Measurements from ENCODE around the gene P2RX7. TPM values are rescaled to one million over a fixed set of nuclear protein-coding genes. Genes with fewer than 3 reads are reported as not detected.
A peak's percentile ranks its signal among the peaks of the same experiment; 100 is the strongest.

The P2RX7 gene
- total RNA-seq (ENCODE audit: unreplicated experiment): not detected
- long read RNA-seq: 0 reads

DNA sequence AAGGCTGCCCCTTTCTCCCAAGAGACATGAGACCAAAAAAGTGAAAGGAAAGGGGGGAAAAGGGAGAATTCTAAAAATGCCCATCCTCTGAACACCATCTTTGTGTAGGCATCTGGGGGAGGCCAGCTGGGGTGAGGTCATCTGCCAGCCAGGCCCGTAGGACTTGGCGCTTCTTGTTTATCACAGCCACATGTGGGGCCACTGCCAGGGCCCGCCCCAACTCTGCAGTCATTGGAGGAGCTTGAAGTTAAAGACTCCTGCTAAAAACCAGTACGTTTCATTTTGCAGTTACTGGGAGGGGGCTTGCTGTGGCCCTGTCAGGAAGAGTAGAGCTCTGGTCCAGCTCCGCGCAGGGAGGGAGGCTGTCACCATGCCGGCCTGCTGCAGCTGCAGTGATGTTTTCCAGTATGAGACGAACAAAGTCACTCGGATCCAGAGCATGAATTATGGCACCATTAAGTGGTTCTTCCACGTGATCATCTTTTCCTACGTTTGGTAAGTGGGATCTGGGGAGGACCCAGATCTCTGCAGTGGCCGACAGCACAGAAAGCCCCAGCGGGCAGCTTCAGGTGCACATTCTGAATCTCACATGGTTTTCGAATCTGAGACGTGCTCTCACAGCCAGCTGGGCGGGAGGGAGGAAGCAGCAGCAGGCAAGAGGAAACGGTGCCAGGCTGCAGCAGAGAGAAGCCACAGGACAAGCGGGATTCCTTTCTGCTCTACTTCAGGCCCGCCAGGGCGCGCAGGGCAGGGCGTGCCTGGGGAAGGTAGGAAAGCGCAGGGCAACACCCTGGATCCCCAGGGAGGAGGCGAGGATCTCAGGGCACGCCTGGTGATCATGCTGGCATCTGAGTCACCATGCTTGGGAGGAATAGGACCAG, at the start of gene P2RX7:
P2RX7 (plus strand) TSS at position 276 of the 881 bp plus-strand sequence; CDS start at position 371, 95 bp downstream.
- Mint-ChIP-seq H3K27ac (ENCODE audit: unreplicated experiment) (no peak within 1 kb of the TSS), H3K36me3 (ENCODE audit: unreplicated experiment) (peaks cover 8% of the 10 kb centered on the region), H3K4me1 (ENCODE audit: low read depth, unreplicated experiment) (peaks cover 8% of the 10 kb centered on the region), H3K9me3 (ENCODE audit: unreplicated experiment) (peaks cover 4% of the 10 kb centered on the region), H3K27me3 (ENCODE audit: unreplicated experiment) (peaks cover 5% of the 10 kb centered on the region), H3K4me3 (ENCODE audit: unreplicated experiment) (peak within 1 kb of the TSS; percentile 43)
- TF ChIP-seq, protein P1, sequence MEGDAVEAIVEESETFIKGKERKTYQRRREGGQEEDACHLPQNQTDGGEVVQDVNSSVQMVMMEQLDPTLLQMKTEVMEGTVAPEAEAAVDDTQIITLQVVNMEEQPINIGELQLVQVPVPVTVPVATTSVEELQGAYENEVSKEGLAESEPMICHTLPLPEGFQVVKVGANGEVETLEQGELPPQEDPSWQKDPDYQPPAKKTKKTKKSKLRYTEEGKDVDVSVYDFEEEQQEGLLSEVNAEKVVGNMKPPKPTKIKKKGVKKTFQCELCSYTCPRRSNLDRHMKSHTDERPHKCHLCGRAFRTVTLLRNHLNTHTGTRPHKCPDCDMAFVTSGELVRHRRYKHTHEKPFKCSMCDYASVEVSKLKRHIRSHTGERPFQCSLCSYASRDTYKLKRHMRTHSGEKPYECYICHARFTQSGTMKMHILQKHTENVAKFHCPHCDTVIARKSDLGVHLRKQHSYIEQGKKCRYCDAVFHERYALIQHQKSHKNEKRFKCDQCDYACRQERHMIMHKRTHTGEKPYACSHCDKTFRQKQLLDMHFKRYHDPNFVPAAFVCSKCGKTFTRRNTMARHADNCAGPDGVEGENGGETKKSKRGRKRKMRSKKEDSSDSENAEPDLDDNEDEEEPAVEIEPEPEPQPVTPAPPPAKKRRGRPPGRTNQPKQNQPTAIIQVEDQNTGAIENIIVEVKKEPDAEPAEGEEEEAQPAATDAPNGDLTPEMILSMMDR (IDR thresholded peaks at IDR 0.05; ENCODE audit: partially characterized antibody, unreplicated experiment): no peak
- peak; percentile 42 for DNase-seq

DNA sequence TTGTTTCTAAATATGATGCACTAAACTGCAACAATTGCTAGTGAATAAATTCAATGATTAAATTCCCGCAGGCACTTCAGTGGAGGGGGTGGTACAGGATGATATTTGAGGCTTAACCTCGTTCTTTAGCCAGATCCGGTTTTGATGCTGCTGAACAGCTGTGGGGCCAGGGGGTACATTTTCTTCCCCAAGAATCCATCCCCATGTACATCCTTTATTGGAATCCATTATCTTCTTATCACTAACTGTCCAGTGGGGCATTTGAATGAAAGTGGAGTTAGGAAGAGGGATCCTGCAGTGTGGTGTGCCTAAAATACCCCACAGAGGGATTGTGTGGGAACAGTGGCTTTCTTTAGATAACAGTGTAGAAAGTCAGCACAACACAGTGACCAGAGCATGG, 48.4 kb upstream of the P2RX7 start:
- Mint-ChIP-seq H3K36me3 (ENCODE audit: unreplicated experiment) (no peaks in the 10 kb centered on the region), H3K4me3 (ENCODE audit: unreplicated experiment) (no peak overlapping the region), H3K27ac (ENCODE audit: unreplicated experiment) (no peak overlapping the region), H3K27me3 (ENCODE audit: unreplicated experiment) (no peaks in the 10 kb centered on the region), H3K9me3 (ENCODE audit: unreplicated experiment) (peaks cover 3% of the 10 kb centered on the region), H3K4me1 (ENCODE audit: low read depth, unreplicated experiment) (no peaks in the 10 kb centered on the region)
- TF ChIP-seq, protein P1 (IDR thresholded peaks at IDR 0.05; ENCODE audit: partially characterized antibody, unreplicated experiment): no peak
- DNase-seq: no peak

DNA sequence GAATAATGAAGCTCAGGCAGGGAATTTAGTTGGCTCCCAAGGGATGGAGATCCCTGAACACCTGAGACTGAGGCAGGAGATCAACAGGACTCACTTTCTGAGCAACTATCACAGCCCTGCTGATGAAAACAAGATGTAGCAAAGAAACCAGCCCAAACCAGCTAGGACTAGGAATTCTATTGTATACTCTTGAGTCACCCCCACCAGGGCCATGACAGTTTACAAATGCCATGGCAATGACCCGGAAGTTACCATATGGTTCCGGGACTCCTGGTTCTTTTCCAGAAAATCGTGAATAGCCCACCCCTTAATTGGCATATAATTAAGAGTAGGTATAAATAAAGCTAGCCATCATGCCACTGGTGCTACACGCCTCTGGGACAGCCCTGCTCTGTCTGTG, 47.6 kb upstream of the P2RX7 start:
- peaks cover 3% of the 10 kb centered on the region for H3K9me3 Mint-ChIP-seq (ENCODE audit: unreplicated experiment)
- H3K4me3 Mint-ChIP-seq (ENCODE audit: unreplicated experiment): no peak overlapping the region
- H3K27ac Mint-ChIP-seq (ENCODE audit: unreplicated experiment): no peak overlapping the region
- no peaks in the 10 kb centered on the region for H3K4me1 Mint-ChIP-seq (ENCODE audit: low read depth, unreplicated experiment)
- no peaks in the 10 kb centered on the region for H3K27me3 Mint-ChIP-seq (ENCODE audit: unreplicated experiment)
- TF ChIP-seq, protein P1 (IDR thresholded peaks at IDR 0.05; ENCODE audit: partially characterized antibody, unreplicated experiment): no peak
- DNase-seq: no peak
- no peaks in the 10 kb centered on the region for H3K36me3 Mint-ChIP-seq (ENCODE audit: unreplicated experiment)

DNA sequence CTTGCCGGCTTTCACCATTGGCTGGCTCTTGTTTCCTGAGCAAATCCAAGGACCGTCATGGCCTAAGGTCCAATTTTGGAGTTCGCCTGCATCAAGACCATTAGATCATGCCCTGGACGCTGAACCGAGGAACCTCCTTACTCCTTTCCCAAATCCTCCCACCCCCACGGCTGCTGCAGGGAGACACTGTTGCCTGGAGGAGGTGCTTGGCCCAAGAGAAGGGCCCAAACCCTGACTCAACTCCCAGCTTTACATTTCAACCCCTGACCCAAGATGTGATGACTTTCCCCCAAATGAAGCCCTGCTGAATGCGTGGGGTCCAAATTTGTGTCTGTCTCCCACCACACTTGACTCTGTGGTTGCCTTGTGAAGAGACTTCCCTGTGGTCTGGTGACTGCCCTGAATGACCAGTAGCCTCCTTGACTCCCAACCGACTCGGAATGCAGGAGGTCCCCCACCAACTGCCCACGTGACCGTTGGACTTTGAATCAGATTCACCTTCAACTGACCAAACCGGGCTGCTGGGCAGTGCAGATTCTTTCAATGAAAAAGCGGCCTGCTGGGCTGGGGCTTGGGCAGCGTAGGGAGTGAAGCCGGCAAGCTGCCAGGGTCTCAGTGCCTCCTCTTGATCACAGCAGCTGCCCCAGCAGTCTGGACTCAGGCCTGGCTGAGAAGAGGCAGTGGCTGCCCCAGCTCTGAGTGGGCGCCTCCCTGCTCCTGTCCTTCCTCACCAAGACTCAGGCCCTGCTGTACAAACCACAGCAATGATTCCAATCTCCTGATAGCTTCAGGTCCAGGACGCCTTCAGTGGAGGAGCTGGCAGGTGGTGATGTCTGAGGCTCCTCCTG, 46.9 kb upstream of the P2RX7 start:
- no peak overlapping the region for H3K27ac Mint-ChIP-seq (ENCODE audit: unreplicated experiment)
- H3K4me3 Mint-ChIP-seq (ENCODE audit: unreplicated experiment): no peak overlapping the region
- TF ChIP-seq, protein P1 (IDR thresholded peaks at IDR 0.05; ENCODE audit: partially characterized antibody, unreplicated experiment): no peak
- H3K27me3 Mint-ChIP-seq (ENCODE audit: unreplicated experiment): no peaks in the 10 kb centered on the region
- H3K4me1 Mint-ChIP-seq (ENCODE audit: low read depth, unreplicated experiment): no peaks in the 10 kb centered on the region
- H3K36me3 Mint-ChIP-seq (ENCODE audit: unreplicated experiment): no peaks in the 10 kb centered on the region
- H3K9me3 Mint-ChIP-seq (ENCODE audit: unreplicated experiment): peaks cover 3% of the 10 kb centered on the region
- no peak for DNase-seq
